OCI-LY3 (cell line): ENCODE measurements around the gene MYG1.

Source experiments
- EZH2phosphoT487 ChIP-seq: fragments of 200-600 bp; shearing (Covaris generic); IDR thresholded peaks from 2 replicates; pipeline ENCODE4 v1.6.1; 2018; ENCODE audit warnings: antibody characterized with exemption, mixed run types, low read depth
- TF ChIP-seq, protein P1 (sequence below): fragments of 200-600, 300-600 bp; sonication (generic); IDR thresholded peaks from 2 replicates; pipeline ENCODE4 v1.5.1; 2014; ENCODE audit warnings: antibody characterized with exemption, low read length, low read depth

DNA sequence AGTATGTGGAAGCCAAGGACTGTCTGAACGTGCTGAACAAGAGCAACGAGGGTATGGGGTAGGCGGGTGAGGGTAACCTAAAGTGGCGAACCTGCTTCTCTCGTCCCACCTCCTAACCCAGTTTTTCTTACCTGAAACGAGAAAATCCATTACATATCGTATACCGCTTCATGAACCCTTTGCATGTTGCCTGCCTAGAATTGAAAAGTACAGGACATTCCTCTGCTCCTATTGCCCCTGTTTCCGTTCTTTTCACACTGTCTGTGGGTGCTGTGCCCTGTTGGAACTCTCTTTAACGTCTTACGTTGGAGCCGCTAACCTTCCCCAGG lies 3.6 kb upstream of the MYG1 start:
- TF ChIP-seq, protein P1, sequence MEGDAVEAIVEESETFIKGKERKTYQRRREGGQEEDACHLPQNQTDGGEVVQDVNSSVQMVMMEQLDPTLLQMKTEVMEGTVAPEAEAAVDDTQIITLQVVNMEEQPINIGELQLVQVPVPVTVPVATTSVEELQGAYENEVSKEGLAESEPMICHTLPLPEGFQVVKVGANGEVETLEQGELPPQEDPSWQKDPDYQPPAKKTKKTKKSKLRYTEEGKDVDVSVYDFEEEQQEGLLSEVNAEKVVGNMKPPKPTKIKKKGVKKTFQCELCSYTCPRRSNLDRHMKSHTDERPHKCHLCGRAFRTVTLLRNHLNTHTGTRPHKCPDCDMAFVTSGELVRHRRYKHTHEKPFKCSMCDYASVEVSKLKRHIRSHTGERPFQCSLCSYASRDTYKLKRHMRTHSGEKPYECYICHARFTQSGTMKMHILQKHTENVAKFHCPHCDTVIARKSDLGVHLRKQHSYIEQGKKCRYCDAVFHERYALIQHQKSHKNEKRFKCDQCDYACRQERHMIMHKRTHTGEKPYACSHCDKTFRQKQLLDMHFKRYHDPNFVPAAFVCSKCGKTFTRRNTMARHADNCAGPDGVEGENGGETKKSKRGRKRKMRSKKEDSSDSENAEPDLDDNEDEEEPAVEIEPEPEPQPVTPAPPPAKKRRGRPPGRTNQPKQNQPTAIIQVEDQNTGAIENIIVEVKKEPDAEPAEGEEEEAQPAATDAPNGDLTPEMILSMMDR, result no peak
- no peak for TF ChIP-seq EZH2phosphoT487
